ENCODE data around the gene MYOZ3. TPM values are rescaled to one million over a fixed set of nuclear protein-coding genes. Genes with fewer than 3 reads are reported as not detected.

Gene MYOZ3
- total and polyA plus RNA-seq, 2 of the 8 experiments (the other 6 are each of a cell fraction or from before 2014, with no cell fraction given), result 9.6 to 19.1 TPM

GRCh38 chr5:150630461-150631325 is 30.4 kb upstream of the MYOZ3 start:
- no peak overlapping the region for H4K5ac ChIP-seq (ENCODE audit: insufficient read length, low read depth, low read length)
- no peak overlapping the region for H2BK5ac ChIP-seq (ENCODE audit: low read depth, low read length)
- FAIRE-seq (no peak), DNase-seq (ENCODE audit: low read depth in 1 of 2, low spot score in 2 of 2) (no peak)
- H3K79me2 ChIP-seq (ENCODE audit: control insufficient read depth in 1 of 2, insufficient read depth in 2 of 2, low read length in 2 of 2), result no peaks in the 10 kb centered on the region
- H3K27me3 ChIP-seq (replicated peaks in 1 of 4; ENCODE audit: control insufficient read depth in 3 of 4, extremely low read depth in 1 of 4, insufficient read depth in 3 of 4, low read length in 3 of 4), result peaks cover 0 to 3% (median 2%) of the 10 kb centered on the region in 4 experiments; a peak in 4 of 7 replicates
- no peak overlapping the region for H3K9ac ChIP-seq (replicated peaks in 1 of 4; ENCODE audit: extremely low read depth in 1 of 4, low read depth in 3 of 4, low read length in 3 of 4)
- TF ChIP-seq ASH2L (IDR thresholded peaks at IDR 0.05; ENCODE audit: low read length) (no peak), RXRA (IDR thresholded peaks at IDR 0.05; ENCODE audit: insufficient read depth, low read depth, low read length) (no peak), JUN (IDR thresholded peaks at IDR 0.05; ENCODE audit: low read depth, low read length) (no peak), EGR1 (IDR thresholded peaks at IDR 0.05; ENCODE audit: borderline replicate concordance, low read depth, low read length) (no peak), NRF1 (IDR thresholded peaks at IDR 0.05; ENCODE audit: low read depth, low read length) (no peak), CBX8 (IDR thresholded peaks at IDR 0.05; ENCODE audit: borderline replicate concordance, low read depth, low read length) (no peak), CTBP2 (IDR thresholded peaks at IDR 0.05; ENCODE audit: borderline replicate concordance, insufficient read depth, insufficient read length, low read length) (no peak), TAF7 (optimal IDR thresholded peaks at IDR 0.05; ENCODE audit: borderline replicate concordance, low read depth, low read length) (no peak), HDAC2 (IDR thresholded peaks at IDR 0.05; ENCODE audit: borderline replicate concordance in 1 of 2, low read depth in 2 of 2, low read length in 2 of 2) (no peak)
- H2BK15ac ChIP-seq (ENCODE audit: low read length), result no peak overlapping the region
- no peak overlapping the region for H3K56ac ChIP-seq (replicated peaks; ENCODE audit: insufficient read length, low read depth, low read length)
- H2AFZ ChIP-seq (ENCODE audit: low read length), result no peak overlapping the region
- H2BK120ac ChIP-seq (replicated peaks; ENCODE audit: low read depth, low read length), result no peak overlapping the region
- no peaks in the 10 kb centered on the region for H3K36me3 ChIP-seq (ENCODE audit: control insufficient read depth in 2 of 4, insufficient read depth in 4 of 4, low read length in 3 of 4)
- no peak overlapping the region for H3K4me3 ChIP-seq (ENCODE audit: extremely low read depth in 1 of 4, insufficient read depth in 2 of 4, low read depth in 3 of 4, low read length in 4 of 4)
- H3K18ac ChIP-seq (ENCODE audit: extremely low read depth, low read length), result no peak overlapping the region
- no peak overlapping the region for H2AK5ac ChIP-seq (ENCODE audit: low read depth, low read length)
- no peak overlapping the region for H3K4ac ChIP-seq (replicated peaks; ENCODE audit: insufficient read length, low read depth, low read length)
- H3K27ac ChIP-seq (ENCODE audit: low read depth, low read length), result no peak overlapping the region
- no peaks in the 10 kb centered on the region for H3K79me1 ChIP-seq (ENCODE audit: low read depth, low read length)
- H3K23ac ChIP-seq (ENCODE audit: insufficient read length), result no peak overlapping the region
- no peak overlapping the region for H3K14ac ChIP-seq (ENCODE audit: insufficient read length)
- no peaks in the 10 kb centered on the region for H4K20me1 ChIP-seq (replicated peaks in 1 of 2; ENCODE audit: control insufficient read depth in 1 of 2, insufficient read depth in 2 of 2, low read length in 2 of 2)
- 0 out of 2 replicates have a peak overlapping the region, but pooled peaks have one; percentile 9 for H2BK12ac ChIP-seq (ENCODE audit: low read depth, low read length)
- H3K9me3 ChIP-seq (ENCODE audit: insufficient read depth in 2 of 2, low read depth in 1 of 2, low read length in 1 of 2), result no peaks in the 10 kb centered on the region
- H4K91ac ChIP-seq (replicated peaks; ENCODE audit: insufficient read length, low read length), result peak overlapping the region; percentile 66
- no peak overlapping the region for H2BK20ac ChIP-seq (ENCODE audit: low read length)
- H4K8ac ChIP-seq (ENCODE audit: extremely low read depth, insufficient read depth, low read length), result no peak overlapping the region
- H3K4me1 ChIP-seq (replicated peaks in 1 of 4; ENCODE audit: control insufficient read depth in 3 of 4, insufficient read depth in 4 of 4, low read length in 3 of 4), result peaks cover 0 to 5% (median 2%) of the 10 kb centered on the region in 4 experiments; a peak in 4 of 7 replicates
- CTCF ChIA-PET (ENCODE audit: partially characterized antibody), result interaction anchor here (0.5 to 2.5 kb wide), 11 partner anchors 11 to 1045 kb away, joined by 3 to 7 read pairs (median 3); no protein-coding TSS in a partner anchor
- no peak overlapping the region for H3K4me2 ChIP-seq (ENCODE audit: insufficient read depth in 1 of 2, low read depth in 2 of 2, low read length in 2 of 2)
- H3K23me2 ChIP-seq (ENCODE audit: low read depth, low read length), result no peaks in the 10 kb centered on the region
- 89% methylated on average over 9 of the region's 9 CpGs; no CpG with 5 or more reads in 1 of the 2 experiments for whole genome bisulfite sequencing, 2 experiments (ENCODE audit: extremely low coverage in 1 of 2, insufficient coverage in 1 of 2, insufficient read length in 1 of 2, insufficient replicate concordance in 2 of 2, low coverage in 1 of 2, low lambda C conversion rate in 2 of 2, missing lambda C conversion rate in 1 of 2)
- POLR2A ChIA-PET (ENCODE audit: partially characterized antibody), result interaction anchor here (0.6 to 0.8 kb wide), 3 partner anchors 10 to 220 kb away, joined by 3 to 5 read pairs (median 4); no protein-coding TSS in a partner anchor
